ENCODE results near the gene MT1H. TPM values are rescaled to one million over a fixed set of nuclear protein-coding genes. Genes with fewer than 3 reads are reported as not detected.

MT1H gene
- total and polyA plus RNA-seq, 2 donors, result 0.85 to 50.7 TPM

DNA sequence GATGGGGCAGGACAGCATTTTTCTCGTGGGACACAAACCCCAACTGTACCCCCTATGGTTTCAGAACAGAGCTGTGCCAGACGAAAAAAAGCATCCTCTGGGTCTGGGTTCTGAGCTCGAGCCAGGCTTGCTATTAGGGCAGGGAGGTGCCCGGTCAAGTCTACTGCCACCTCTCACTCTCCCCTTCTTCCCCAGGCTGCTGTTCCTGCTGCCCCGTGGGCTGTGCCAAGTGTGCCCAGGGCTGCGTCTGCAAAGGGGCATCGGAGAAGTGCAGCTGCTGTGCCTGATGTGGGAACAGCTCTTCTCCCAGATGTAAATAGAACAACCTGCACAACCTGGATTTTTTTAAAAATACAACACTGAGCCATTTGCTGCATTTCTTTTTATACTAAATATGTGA is 42.9 kb upstream of the MT1H start:
- H3K4me3 ChIP-seq (ENCODE audit: low read length in 2 of 2), result no peak overlapping the region
- 53% methylated on average over 7 of the region's 7 CpGs for WGBS
- H3K27ac ChIP-seq (ENCODE audit: low read depth in 1 of 2, low read length in 1 of 2), result no peak overlapping the region
- H3K27me3 ChIP-seq (ENCODE audit: control insufficient read depth in 2 of 2, insufficient read depth in 1 of 2, low read length in 1 of 2), result peaks cover 52 to 90% of the 10 kb centered on the region in 2 donors
- DNase-seq (ENCODE audit: low read depth in 6 of 9, low spot score in 9 of 9), result no peak
- peaks cover 0 to 5% of the 10 kb centered on the region in 2 donors for H3K4me1 ChIP-seq (ENCODE audit: control insufficient read depth in 2 of 2, insufficient read depth in 2 of 2, low read length in 2 of 2)
- H3K9me3 ChIP-seq (ENCODE audit: control insufficient read depth in 2 of 2, insufficient read depth in 1 of 2, low read length in 1 of 2), result no peaks in the 10 kb centered on the region
- H3K36me3 ChIP-seq (ENCODE audit: control insufficient read depth in 2 of 2, insufficient read depth in 2 of 2, low read length in 1 of 2), result no peaks in the 10 kb centered on the region

DNA sequence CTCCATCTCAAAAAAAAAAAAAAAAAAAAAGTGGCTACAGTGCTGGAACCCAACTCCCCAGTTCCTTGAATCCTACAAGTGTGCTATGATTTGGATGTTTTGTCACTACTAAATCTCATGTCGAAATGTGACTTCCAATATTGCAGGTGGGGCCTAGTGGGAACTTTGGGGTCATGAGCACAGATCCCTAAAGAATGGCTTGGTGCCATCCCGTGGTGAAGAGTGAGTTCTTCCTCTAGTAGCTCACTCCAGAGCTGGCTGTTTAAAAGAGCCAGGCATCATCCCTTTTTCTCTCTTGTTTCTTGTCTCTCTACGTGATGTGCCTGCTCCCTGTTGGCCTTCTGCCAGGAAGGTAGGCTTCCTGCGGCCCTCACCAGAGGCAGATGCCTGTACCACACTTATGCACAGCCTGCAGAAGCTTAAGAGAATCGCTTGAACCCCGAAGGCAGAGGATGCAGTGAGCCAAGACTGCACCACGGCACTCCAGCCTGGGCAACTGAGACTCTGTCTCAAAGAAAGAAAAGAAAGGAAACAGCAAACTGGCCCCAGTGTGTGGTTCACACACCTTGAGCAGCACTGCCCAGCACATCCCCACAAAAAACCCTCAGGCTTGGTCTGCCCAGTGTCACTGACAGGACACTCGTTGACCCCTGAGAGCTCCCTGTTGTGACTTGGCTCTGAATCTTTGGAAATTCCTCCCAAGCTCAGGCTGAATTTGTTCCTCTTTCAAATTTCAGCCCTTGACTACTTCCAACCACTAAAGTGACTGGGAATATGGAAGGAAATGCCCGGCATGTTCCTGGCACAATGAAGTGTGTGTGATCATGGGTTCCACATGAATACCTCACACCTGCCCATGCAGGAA is 40.9 kb upstream of the MT1H start:
- WGBS, result 75% methylated on average over 9 of the region's 9 CpGs
- Histone ChIP-seq H3K4me3 (ENCODE audit: low read length in 2 of 2) (no peak overlapping the region), H3K4me1 (ENCODE audit: control insufficient read depth in 2 of 2, insufficient read depth in 2 of 2, low read length in 2 of 2) (peaks cover 0 to 5% of the 10 kb centered on the region in 2 donors), H3K27ac (ENCODE audit: low read depth in 1 of 2, low read length in 1 of 2) (no peak overlapping the region), H3K9me3 (ENCODE audit: control insufficient read depth in 2 of 2, insufficient read depth in 1 of 2, low read length in 1 of 2) (no peaks in the 10 kb centered on the region), H3K27me3 (ENCODE audit: control insufficient read depth in 2 of 2, insufficient read depth in 1 of 2, low read length in 1 of 2) (peaks cover 65 to 95% of the 10 kb centered on the region in 2 donors), H3K36me3 (ENCODE audit: control insufficient read depth in 2 of 2, insufficient read depth in 2 of 2, low read length in 1 of 2) (no peaks in the 10 kb centered on the region)
- no peak for DNase-seq (ENCODE audit: low read depth in 6 of 9, low spot score in 9 of 9)

DNA sequence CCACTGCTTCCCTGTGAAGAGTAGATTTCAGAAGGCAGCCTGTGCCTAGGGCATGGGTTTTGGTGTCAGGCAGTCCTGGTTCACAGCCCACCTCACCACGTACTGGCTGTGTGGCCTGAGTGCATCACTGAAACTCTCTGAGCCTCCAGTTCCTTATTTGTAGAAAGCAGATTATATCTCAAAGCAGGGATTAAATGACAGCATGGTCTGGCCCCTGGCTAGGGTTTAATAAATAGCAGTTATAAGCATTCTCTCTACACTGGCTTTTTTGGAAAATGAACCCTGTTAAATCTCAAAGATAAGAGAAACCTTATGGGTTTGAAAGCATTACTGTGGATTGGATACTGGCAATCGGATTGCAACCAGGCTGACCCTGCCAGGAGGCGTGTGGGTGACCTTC is 40.1 kb upstream of the MT1H start:
- Histone ChIP-seq H3K36me3 (ENCODE audit: control insufficient read depth in 2 of 2, insufficient read depth in 2 of 2, low read length in 1 of 2) (no peaks in the 10 kb centered on the region), H3K9me3 (ENCODE audit: control insufficient read depth in 2 of 2, insufficient read depth in 1 of 2, low read length in 1 of 2) (no peaks in the 10 kb centered on the region), H3K27me3 (ENCODE audit: control insufficient read depth in 2 of 2, insufficient read depth in 1 of 2, low read length in 1 of 2) (peaks cover 72 to 97% of the 10 kb centered on the region in 2 donors), H3K4me3 (ENCODE audit: low read length in 2 of 2) (no peak overlapping the region), H3K4me1 (ENCODE audit: control insufficient read depth in 2 of 2, insufficient read depth in 2 of 2, low read length in 2 of 2) (peaks cover 0 to 5% of the 10 kb centered on the region in 2 donors), H3K27ac (ENCODE audit: low read depth in 1 of 2, low read length in 1 of 2) (no peak overlapping the region)
- 96% methylated on average over 3 of the region's 3 CpGs for WGBS
- no peak for DNase-seq (ENCODE audit: low read depth in 6 of 9, low spot score in 9 of 9)

DNA sequence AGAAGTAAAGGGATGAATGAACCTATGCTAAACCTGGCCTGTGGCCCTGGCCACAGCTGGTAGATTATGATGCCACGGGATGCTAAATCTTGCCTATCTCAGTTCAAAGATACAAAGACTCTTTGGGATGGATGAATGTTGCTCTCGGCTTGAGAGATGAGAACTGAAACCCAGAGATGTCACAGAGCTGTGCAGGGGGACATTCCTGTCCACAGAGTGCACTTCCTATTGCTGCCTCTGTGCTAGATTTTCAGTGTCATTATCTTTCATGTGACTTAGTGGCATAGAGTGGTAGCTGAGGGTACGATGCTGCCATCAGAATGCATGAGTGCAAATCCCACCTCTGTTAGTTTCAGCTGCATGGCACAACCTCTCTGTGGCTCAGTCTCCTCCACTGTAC is 39.5 kb upstream of the MT1H start:
- no peak overlapping the region for H3K4me3 ChIP-seq (ENCODE audit: low read length in 2 of 2)
- 88% methylated on average over 3 of the region's 3 CpGs for WGBS

DNA sequence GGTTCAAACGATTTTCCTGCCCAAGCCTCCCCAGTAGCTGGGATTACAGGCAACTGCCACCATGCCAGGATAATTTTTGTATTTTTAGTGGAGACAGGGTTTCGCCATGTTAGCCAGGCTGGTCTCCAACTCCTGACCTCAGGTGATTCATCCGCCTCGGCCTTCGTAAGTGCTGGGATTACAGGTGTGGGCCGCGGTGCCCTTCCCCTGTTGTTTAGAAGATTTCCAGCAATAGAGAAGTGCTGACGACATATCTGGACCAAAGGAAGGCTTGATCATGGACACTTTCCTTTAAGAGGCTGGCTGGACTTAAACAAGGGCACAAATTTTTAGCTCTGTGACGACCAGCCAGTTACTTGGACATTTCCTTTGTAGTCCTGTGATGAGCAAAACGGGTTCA is 38.4 kb upstream of the MT1H start:
- Histone ChIP-seq H3K36me3 (ENCODE audit: control insufficient read depth in 2 of 2, insufficient read depth in 2 of 2, low read length in 1 of 2) (no peaks in the 10 kb centered on the region), H3K27ac (ENCODE audit: low read depth in 1 of 2, low read length in 1 of 2) (no peak overlapping the region), H3K4me1 (ENCODE audit: control insufficient read depth in 2 of 2, insufficient read depth in 2 of 2, low read length in 2 of 2) (peaks cover 3 to 4% of the 10 kb centered on the region in 2 donors), H3K27me3 (ENCODE audit: control insufficient read depth in 2 of 2, insufficient read depth in 1 of 2, low read length in 1 of 2) (peaks cover 67 to 97% of the 10 kb centered on the region in 2 donors), H3K9me3 (ENCODE audit: control insufficient read depth in 2 of 2, insufficient read depth in 1 of 2, low read length in 1 of 2) (no peaks in the 10 kb centered on the region), H3K4me3 (ENCODE audit: low read length in 2 of 2) (no peak overlapping the region)
- DNase-seq (ENCODE audit: low read depth in 6 of 9, low spot score in 9 of 9), result no peak
- 80% methylated on average over 10 of the region's 10 CpGs for WGBS

More for the DNA sequence above, 39.5 kb upstream of the MT1H start:
- Histone ChIP-seq H3K9me3 (ENCODE audit: control insufficient read depth in 2 of 2, insufficient read depth in 1 of 2, low read length in 1 of 2) (no peaks in the 10 kb centered on the region), H3K36me3 (ENCODE audit: control insufficient read depth in 2 of 2, insufficient read depth in 2 of 2, low read length in 1 of 2) (no peaks in the 10 kb centered on the region), H3K4me1 (ENCODE audit: control insufficient read depth in 2 of 2, insufficient read depth in 2 of 2, low read length in 2 of 2) (peaks cover 0 to 6% of the 10 kb centered on the region in 2 donors), H3K27ac (ENCODE audit: low read depth in 1 of 2, low read length in 1 of 2) (no peak overlapping the region), H3K27me3 (ENCODE audit: control insufficient read depth in 2 of 2, insufficient read depth in 1 of 2, low read length in 1 of 2) (peaks cover 69 to 97% of the 10 kb centered on the region in 2 donors)
- DNase-seq (ENCODE audit: low read depth in 6 of 9, low spot score in 9 of 9), result no peak

DNA sequence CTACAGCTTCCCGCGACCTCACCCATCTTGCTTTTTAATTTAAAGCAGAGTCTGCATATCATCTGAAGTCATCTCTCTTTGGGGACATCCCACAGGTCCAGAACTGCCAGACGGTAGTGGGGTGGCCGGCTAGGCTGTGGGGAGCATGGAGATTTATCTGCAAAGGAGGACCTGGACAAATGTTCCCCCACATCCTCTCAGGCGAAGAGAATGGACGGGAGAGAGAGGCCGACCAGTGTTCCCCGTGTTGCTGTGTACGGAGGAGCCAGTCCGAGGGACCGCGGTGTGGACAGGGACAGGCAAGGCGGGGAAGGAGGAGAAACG is 37.8 kb upstream of the MT1H start:
- peaks cover 67 to 97% of the 10 kb centered on the region in 2 donors for H3K27me3 ChIP-seq (ENCODE audit: control insufficient read depth in 2 of 2, insufficient read depth in 1 of 2, low read length in 1 of 2)
- H3K4me3 ChIP-seq (ENCODE audit: low read length in 2 of 2), result no peak overlapping the region
- no peak overlapping the region for H3K27ac ChIP-seq (ENCODE audit: low read depth in 1 of 2, low read length in 1 of 2)
- no peak for DNase-seq (ENCODE audit: low read depth in 6 of 9, low spot score in 9 of 9)
- H3K9me3 ChIP-seq (ENCODE audit: control insufficient read depth in 2 of 2, insufficient read depth in 1 of 2, low read length in 1 of 2), result no peaks in the 10 kb centered on the region
- H3K36me3 ChIP-seq (ENCODE audit: control insufficient read depth in 2 of 2, insufficient read depth in 2 of 2, low read length in 1 of 2), result no peaks in the 10 kb centered on the region
- WGBS, result 20% methylated on average over 14 of the region's 14 CpGs
- peaks cover 3 to 9% of the 10 kb centered on the region in 2 donors for H3K4me1 ChIP-seq (ENCODE audit: control insufficient read depth in 2 of 2, insufficient read depth in 2 of 2, low read length in 2 of 2)

DNA sequence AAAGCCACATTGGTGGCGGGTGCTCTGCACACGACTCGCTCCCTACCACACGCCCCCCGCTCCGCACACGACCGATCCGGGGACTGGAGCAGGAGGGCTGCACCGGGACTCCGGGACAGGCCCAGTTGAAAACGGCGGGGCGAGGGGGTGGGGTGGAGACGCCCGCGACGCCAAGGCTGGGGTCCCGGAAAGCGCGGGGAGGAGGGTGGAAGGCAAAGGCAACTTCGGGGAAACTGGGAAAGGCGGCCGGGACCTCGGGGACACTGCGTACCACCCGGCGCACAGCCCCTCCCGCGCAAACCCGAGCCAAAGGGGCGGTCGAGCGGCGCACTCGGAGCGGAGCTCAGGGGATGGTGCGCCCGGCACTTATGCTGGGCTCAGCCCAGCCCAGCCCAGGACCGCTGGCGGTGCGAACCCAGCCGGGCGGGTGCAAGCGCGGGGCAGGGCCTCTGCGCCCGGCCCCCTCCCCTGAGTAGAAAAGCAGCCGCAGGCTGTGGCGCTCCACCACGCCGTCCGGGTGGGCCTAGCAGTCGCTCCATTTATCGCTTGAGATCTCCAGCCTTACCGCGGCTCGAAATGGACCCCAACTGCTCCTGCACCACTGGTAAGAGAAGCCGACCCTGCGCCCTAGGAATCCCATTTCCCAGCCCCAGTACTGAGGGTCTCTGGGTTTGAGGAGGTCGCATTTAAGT is 37.3 kb upstream of the MT1H start, which contains the start of gene MT1M:
Gene MT1M (plus strand): TSS at position 504 of the 692 bp plus-strand sequence. CDS start 73 bp downstream, at position 577.
- H3K4me1 ChIP-seq (ENCODE audit: control insufficient read depth in 2 of 2, insufficient read depth in 2 of 2, low read length in 2 of 2), result peaks cover 3 to 9% of the 10 kb centered on the region in 2 donors
- WGBS, result 1% methylated on average over 61 of the region's 61 CpGs

DNA sequence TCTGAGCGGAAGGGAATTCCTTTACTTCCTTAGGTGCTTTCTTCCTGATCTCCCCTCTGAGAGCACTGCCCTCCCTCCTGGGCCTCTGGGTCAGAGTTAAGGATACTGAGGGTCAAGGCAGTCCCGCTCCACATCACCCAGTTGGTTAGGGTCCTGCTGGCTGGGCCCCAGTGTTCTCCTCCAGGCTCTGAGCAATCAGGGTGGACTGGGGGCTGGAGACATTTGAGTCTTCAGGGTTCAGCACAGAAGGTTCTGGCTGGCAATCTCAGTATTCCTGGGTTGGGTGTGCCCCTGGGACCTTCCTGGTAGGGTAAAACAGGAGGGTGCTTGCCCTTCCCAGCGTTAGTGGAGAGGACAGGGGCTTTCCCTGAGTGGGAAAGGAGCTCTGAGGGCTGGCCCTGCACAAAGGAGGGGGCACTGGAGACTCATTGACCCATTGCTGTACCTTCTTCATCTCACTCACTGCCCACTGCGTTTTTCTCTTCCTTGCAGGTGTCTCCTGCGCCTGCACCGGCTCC is 36.7 kb upstream of the MT1H start:
- DNase-seq (ENCODE audit: low read depth in 6 of 9, low spot score in 9 of 9), result no peak
- WGBS, result 17% methylated on average over 6 of the region's 6 CpGs
- peaks cover 65 to 99% of the 10 kb centered on the region in 2 donors for H3K27me3 ChIP-seq (ENCODE audit: control insufficient read depth in 2 of 2, insufficient read depth in 1 of 2, low read length in 1 of 2)
- peaks cover 3 to 9% of the 10 kb centered on the region in 2 donors for H3K4me1 ChIP-seq (ENCODE audit: control insufficient read depth in 2 of 2, insufficient read depth in 2 of 2, low read length in 2 of 2)
- no peaks in the 10 kb centered on the region for H3K36me3 ChIP-seq (ENCODE audit: control insufficient read depth in 2 of 2, insufficient read depth in 2 of 2, low read length in 1 of 2)
- H3K4me3 ChIP-seq (ENCODE audit: low read length in 2 of 2), result no peak overlapping the region
- no peaks in the 10 kb centered on the region for H3K9me3 ChIP-seq (ENCODE audit: control insufficient read depth in 2 of 2, insufficient read depth in 1 of 2, low read length in 1 of 2)
- no peak overlapping the region for H3K27ac ChIP-seq (ENCODE audit: low read depth in 1 of 2, low read length in 1 of 2)

More for the DNA sequence above, 37.3 kb upstream of the MT1H start, which contains the start of gene MT1M:
- no peak within 1 kb of the TSS for H3K4me3 ChIP-seq (ENCODE audit: low read length in 2 of 2)
- no peaks in the 10 kb centered on the region for H3K9me3 ChIP-seq (ENCODE audit: control insufficient read depth in 2 of 2, insufficient read depth in 1 of 2, low read length in 1 of 2)
- peaks cover 62 to 97% of the 10 kb centered on the region in 2 donors for H3K27me3 ChIP-seq (ENCODE audit: control insufficient read depth in 2 of 2, insufficient read depth in 1 of 2, low read length in 1 of 2)
- DNase-seq (ENCODE audit: low read depth in 6 of 9, low spot score in 9 of 9), result no peak
- H3K36me3 ChIP-seq (ENCODE audit: control insufficient read depth in 2 of 2, insufficient read depth in 2 of 2, low read length in 1 of 2), result no peaks in the 10 kb centered on the region
- no peak within 1 kb of the TSS for H3K27ac ChIP-seq (ENCODE audit: low read depth in 1 of 2, low read length in 1 of 2)

DNA sequence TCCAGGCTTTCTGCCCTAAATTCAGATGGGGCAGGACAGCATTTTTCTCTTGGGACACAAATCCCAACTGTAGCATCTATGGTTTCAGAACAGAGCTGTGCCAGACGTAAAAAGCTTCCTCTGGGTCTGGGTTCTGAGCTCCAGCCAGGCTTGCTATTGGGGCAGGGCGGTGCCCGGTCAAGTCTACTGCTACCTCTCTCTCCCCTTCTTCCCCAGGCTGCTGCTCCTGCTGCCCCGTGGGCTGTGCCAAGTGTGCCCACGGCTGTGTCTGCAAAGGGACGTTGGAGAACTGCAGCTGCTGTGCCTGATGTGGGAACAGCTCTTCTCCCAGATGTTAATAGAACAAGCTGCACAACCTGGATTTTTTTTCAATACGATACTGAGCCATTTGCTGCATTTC is 36.1 kb upstream of the MT1H start:
- Histone ChIP-seq H3K9me3 (ENCODE audit: control insufficient read depth in 2 of 2, insufficient read depth in 1 of 2, low read length in 1 of 2) (no peaks in the 10 kb centered on the region), H3K36me3 (ENCODE audit: control insufficient read depth in 2 of 2, insufficient read depth in 2 of 2, low read length in 1 of 2) (no peaks in the 10 kb centered on the region), H3K27me3 (ENCODE audit: control insufficient read depth in 2 of 2, insufficient read depth in 1 of 2, low read length in 1 of 2) (peaks cover 69 to 99% of the 10 kb centered on the region in 2 donors), H3K4me1 (ENCODE audit: control insufficient read depth in 2 of 2, insufficient read depth in 2 of 2, low read length in 2 of 2) (peaks cover 3 to 9% of the 10 kb centered on the region in 2 donors), H3K27ac (ENCODE audit: low read depth in 1 of 2, low read length in 1 of 2) (no peak overlapping the region), H3K4me3 (ENCODE audit: low read length in 2 of 2) (no peak overlapping the region)
- no peak for DNase-seq (ENCODE audit: low read depth in 6 of 9, low spot score in 9 of 9)
- 29% methylated on average over 7 of the region's 7 CpGs for WGBS

Data from thymus (tissue), 11 donors.